AG09309 (cell line): ENCODE data around the gene OPN3.

Experiments
- DNase-seq: peaks from one replicate; pipeline ENCODE4 v3.0.0-alpha.2; 2010; ENCODE audit warnings: low read depth
- H3K4me3 ChIP-seq: 2 replicates; pipeline ENCODE4 v1.5.1; 2011; ENCODE audit warnings: mild to moderate bottlenecking, low read depth, low read length, moderate library complexity; ENCODE audit not compliant: control insufficient read depth
- CTCF ChIP-seq: IDR thresholded peaks from 2 replicates; pipeline ENCODE4 v1.5.1; 2011; ENCODE audit warnings: mild to moderate bottlenecking, low read depth, low read length, inconsistent platforms; ENCODE audit not compliant: insufficient read depth, control insufficient read depth; ENCODE audit errors: missing control alignments

Gene OPN3

GRCh38 chr1:241557031-241557430 is 83.1 kb downstream of the OPN3 start:
- no peak for TF ChIP-seq CTCF
- DNase-seq = no peak

GRCh38 chr1:241555526-241555925 is 84.6 kb downstream of the OPN3 start:
- no peak for DNase-seq
- H3K4me3 ChIP-seq = no peak overlapping the region
- TF ChIP-seq CTCF = no peak

More at GRCh38 chr1:241557031-241557430, 83.1 kb downstream of the OPN3 start:
- H3K4me3 ChIP-seq = no peak overlapping the region

- TF ChIP-seq CTCF = no peak
- H3K4me3 ChIP-seq = no peak overlapping the region
- no peak for DNase-seq
Measured at GRCh38 chr1:241553886-241554592, 86.1 kb downstream of the OPN3 start.

GRCh38 chr1:241551759-241552638 is 88.2 kb downstream of the OPN3 start:
- TF ChIP-seq CTCF = no peak
- no peak overlapping the region for H3K4me3 ChIP-seq
- no peak for DNase-seq

GRCh38 chr1:241550318-241550717 is 89.9 kb downstream of the OPN3 start:
- TF ChIP-seq CTCF = no peak
- DNase-seq = no peak
- H3K4me3 ChIP-seq = no peak overlapping the region

GRCh38 chr1:241548008-241548407 is 92.2 kb downstream of the OPN3 start:
- TF ChIP-seq CTCF = no peak
- no peak for DNase-seq
- H3K4me3 ChIP-seq = no peak overlapping the region
